ENCODE data around the gene ZNF92.
"Not testable (repeated sequence)": the region's sequence is repeated elsewhere in the genome, so short reads cannot be mapped to it uniquely, and the experiment has no call there.

The ZNF92 gene

DNA sequence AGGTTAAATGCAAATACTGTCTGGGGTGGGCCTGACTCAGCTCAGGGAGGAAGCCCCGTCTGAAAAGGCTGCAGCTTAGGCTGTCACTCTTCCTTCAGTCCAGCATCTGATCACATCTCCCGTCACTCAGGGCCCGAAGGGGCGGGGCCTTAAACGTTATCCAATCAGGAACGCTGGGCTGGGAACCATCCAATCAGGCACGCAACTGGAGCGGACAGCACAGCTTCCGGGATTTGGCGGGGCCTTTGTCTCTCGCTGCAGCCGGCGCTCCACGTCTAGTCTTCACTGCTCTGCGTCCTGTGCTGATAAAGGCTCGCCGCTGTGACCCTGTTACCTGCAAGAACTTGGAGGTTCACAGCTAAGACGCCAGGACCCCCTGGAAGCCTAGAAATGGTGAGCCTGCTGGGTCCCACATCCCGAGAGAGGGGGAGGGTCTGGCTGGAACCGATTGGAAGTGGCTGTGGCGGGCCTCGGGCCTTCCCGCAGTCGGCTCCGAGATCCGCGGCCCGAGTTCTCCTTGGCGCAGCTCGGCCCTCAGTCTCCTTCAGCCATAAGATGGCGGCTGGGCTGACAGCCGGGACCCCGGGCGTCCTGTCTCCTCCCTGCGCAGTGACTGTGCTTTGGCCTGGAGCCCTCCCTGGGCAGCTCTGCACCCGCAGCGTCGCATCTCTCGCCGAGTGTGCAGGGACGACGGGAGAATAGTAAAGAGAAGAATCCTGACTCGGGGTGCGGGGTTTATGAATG, at the start of gene ZNF92:
ZNF92 (plus strand) TSS at position 248 of the 744 bp plus-strand sequence; CDS start at position 391, 143 bp downstream.
- DNase-seq: peak; percentile 95

- DNase-seq: no peak
These were observed 47.7 kb upstream of the ZNF92 start for GRCh38 chr7:65325793-65326432.

DNA sequence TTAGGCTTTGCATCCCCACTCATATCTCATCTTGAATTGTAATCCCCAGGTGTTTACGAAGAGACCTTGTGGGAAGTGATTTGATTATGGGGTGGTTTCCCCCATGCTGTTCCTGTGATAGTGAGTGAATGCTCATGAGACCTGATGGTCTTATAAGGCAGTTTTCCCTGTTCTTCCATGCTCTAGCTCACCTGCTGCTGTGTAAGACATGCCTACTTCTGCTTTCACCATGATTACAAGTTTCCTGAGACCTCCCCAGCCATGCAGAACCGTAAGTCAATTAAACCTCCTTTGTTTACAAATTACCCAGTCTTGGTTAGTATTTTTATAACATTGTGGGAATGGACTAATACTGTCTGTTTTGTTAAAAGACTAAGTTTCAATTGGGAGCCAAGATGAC, 35.3 kb upstream of the ZNF92 start:
- DNase-seq: no peak

DNA sequence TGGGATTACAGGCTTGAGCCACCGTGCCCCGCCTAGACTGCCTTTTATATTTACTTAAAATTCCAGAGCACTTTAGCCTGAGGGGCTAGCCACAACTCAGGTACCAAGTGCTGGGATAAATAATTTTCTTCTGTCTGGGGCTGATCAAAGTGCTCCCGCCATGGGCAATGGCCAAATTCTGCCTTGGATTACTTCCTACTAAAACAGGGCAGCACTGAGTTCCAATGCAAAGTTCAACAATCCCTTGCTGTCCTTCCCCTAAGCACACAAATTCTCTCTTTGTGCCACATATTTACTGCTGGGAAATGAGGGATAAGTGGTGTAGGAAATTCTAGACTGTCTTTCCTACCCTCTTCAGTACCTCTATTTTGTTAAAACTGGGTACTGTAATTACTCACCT, 34.4 kb upstream of the ZNF92 start:
- DNase-seq: no peak

GRCh38 chr7:65342723-65343629, 30.7 kb upstream of the ZNF92 start:
- DNase-seq: no peak

- not testable (repeated sequence) for DNase-seq
These were observed 29.1 kb upstream of the ZNF92 start for GRCh38 chr7:65344541-65344940.

GRCh38 chr7:65354263-65354662, 19.4 kb upstream of the ZNF92 start:
- no peak for DNase-seq

DNA sequence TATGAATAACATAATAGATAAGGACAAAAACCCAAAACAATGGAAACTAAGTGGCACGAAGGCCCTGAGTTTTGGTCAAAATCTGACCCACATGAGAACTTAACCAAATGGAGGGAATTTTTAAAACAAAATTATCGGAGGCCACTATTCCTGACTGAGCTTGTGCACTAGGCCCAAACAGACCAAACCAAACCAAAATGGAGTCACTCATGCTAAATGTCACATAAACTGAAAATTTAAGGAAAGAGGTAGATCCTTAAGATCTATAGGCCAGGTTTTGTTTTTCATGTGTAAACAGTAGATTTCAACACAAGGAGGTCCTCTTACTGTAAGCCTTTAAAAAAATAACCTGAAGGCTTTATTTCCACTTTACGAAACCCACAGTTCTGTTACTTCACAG, 3.8 kb upstream of the ZNF92 start:
- no peak for DNase-seq

GRCh38 chr7:65371468-65371867, 2.2 kb upstream of the ZNF92 start:
- DNase-seq: no peak

DNA sequence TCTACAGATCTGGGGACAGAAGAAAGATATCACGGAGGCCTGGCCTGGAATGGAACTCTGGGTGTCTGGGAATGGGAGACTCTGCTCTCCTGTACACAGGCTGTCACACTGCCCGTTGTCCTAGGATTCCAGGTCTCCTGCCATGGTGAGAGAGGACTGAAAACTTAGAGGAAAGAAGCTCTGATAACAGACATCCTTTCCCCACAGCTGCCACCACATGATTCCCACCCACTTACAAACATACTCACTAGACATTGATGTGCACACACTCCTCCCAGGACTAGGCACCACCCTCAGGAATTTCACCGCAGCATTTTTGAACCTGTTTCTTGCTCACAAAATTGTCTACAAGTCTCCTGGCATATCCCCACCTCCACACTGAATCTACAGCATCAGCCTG, 5.7 kb downstream of the ZNF92 start:
- no peak for DNase-seq

DNA sequence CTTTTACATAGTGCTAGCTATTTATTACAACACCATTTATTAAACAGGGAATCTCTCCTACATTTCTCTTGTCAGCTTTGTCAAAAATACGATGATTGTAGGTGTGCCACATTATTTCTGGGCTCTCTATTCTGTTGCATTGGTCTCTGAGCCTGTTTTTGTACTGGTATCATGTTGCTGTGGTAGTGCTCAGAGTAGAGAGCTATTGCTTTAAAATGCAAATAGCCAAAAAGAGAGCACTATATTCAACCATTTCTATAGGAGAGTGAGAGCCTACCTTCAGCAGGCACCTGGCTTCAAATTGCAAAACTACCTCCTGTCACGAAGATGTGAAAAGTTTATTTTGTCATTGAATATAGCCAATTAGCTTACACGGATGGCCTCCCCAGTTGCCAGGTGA, 8.1 kb downstream of the ZNF92 start:
- no peak for DNase-seq

DNA sequence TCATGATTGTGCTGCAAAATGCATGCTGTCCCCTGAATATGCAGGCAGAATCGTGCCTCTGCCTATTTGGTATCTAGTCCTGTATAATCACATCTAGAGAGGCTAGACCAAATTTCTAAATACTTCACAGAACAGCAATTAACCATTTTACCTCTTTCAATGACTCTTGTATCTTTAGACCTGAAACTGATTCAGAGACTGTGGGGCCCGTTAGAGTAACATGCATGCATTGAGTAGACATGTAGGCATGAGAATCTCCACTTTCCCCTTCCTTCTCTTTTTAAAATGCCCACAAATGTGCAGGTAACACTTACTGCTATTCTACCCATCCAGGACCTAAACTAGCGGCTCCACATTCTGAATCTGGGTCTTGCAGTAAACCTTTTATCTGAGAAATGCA, 8.8 kb downstream of the ZNF92 start:
- DNase-seq: no peak

DNA sequence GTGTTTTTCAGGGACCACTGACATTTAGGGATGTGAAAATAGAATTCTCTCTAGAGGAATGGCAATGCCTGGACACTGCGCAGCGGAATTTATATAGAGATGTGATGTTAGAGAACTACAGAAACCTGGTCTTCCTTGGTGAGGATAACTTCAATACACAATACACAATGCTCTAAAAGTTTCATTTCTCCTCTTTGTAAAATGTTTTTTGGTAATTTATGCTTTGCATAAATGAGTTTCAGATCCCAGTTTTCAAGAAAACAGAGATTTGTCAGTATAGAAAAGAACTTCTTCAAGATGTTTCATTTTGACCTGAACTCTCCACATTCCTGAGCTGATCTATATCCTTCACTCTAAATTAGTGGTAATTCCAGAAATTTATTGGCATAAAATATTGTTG, 14.2 kb downstream of the ZNF92 start:
- DNase-seq: no peak

- DNase-seq: no peak
These were observed 16.9 kb downstream of the ZNF92 start for GRCh38 chr7:65390588-65390987.

DNA sequence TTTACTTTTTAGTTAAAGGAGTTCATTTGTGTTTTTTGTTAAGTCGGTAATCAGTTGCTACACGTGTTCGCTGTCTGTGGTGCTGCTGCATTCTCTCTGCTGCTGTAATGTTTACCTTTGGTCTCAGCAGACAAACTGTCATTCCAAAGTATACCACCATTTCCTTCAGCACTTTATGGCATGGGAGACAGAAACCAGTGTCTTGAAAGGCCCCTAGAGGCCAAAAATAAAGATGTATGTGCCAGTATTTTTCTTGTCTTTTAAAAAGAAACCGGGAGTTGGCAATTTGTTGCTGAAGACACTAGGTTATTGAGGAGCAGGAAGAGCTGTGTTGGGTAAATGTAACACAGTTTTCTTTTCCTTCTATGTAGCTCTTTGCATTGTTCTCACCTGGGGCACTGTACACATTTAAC, 24.1 kb downstream of the ZNF92 start:
- DNase-seq: no peak

DNA sequence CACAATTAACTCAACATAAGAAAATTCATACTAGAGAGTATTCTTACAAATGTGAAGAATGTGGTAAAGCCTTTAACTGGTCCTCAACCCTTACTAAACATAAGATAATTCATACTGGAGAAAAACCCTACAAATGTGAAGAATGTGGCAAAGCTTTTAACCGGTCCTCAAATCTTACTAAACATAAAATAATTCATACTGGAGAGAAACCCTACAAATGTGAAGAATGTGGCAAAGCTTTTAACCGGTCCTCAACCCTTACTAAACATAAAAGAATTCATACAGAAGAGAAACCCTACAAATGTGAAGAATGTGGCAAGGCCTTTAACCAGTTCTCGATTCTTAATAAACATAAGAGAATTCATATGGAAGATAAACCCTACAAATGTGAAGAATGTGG, 25.0 kb downstream of the ZNF92 start:
- not testable (repeated sequence) for DNase-seq

DNA sequence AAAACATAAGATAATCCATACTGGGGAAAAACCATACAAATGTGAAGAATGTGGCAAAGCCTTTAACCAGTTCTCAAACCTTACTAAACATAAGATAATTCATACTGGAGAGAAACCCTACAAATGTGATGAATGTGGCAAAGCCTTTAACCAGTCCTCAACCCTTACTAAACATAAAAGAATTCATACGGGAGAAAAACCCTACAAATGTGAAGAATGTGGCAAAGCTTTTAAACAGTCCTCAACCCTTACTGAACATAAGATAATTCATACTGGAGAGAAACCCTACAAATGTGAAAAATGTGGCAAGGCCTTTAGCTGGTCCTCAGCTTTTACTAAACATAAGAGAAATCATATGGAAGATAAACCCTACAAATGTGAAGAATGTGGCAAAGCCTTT, 25.4 kb downstream of the ZNF92 start:
- DNase-seq: not testable (repeated sequence)

DNA sequence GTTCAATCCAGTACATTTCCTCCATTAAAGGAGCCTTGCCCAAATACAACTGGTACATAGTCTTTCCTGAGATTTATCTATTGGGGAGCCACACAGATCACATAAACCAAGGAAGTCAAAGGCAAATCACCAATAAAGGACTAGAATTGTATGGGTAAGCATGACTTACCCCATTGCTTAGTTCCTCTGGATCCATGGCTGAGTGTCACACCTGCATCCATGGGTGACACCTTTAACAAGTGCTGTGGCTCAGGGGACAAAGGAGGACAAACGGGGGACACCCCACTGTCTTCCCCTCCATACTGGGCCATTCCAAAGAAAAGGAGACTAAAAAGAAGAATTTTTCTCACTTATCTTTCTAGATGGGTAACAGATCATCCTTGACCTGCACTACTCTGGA, 30.4 kb downstream of the ZNF92 start:
- no peak for DNase-seq

DNA sequence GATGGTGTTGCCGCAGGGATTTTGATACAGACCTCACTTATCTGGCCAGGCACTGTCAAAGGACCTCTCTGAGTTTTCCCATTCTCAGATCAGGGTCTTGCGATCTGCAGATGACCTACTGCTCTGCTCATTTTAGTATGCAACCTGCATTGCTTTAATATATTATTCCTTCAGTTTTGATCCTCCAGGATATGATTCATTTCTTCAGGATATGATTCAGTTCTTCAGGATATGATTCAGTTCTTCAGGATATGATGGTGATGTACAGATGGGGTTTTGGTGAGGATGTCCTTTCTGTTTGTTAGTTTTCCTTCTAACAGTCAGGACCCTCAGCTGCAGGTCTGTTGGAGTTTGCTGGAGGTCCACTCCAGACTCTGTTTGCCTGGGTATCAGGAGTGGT, 33.1 kb downstream of the ZNF92 start:
- DNase-seq: not testable (repeated sequence)

- DNase-seq: no peak
These were observed 35.7 kb downstream of the ZNF92 start for GRCh38 chr7:65409363-65409762.

DNA sequence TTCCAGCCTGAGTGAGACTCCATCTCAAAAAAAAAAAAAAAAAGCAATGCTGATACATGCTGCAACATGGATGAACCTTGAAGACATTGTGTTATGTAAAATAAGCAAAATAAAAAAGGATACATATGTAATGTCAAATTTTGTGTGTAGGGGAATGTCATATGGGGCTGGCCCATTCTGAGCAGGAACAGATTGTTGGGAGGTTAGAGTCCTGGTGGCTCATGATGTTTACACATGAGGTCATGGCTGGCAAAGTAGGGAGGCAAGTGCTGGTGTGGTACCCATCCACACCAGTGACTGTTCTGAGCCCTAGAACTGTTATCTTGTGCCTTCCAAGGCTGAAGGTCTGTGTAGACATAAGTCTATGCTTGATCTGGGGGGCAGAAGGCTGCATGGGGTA, 37.6 kb downstream of the ZNF92 start:
- no peak for DNase-seq

GRCh38 chr7:65422670-65423069, 49.0 kb downstream of the ZNF92 start:
- DNase-seq: no peak

DNA sequence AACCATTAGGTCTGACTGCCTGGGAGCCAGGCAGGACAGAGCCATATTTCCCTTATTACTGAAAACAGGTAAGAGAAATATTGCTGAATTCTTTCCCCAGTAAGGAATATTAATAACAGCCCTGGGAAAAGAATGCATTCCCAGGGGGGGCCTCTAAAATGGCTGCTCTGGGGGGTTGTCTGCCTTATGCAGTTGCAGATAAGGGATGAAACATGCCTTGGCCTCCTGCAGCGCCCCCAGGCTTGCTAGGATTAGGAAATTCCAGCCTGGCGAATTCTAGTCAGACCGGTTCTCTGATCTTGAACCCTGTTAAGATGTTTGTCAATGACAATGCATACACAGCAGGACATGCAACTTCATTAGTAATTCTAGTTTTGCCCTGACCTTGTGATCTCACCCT, 49.6 kb downstream of the ZNF92 start:
- DNase-seq: not testable (repeated sequence)

Data from stimulated activated CD4-positive, alpha-beta T cell treated with anti-CD3 and anti-CD28 coated beads, Interleukin-4, amount 100 ng/mL, for 1 hour (primary cell).